Keratinocyte (primary cell): Measurements from ENCODE around the gene NLGN2.

Source experiments
- EZH2 ChIP-seq: IDR thresholded peaks from one replicate; pipeline ENCODE4 v1.6.1; 2012; ENCODE audit warnings: inconsistent platforms, mild to moderate bottlenecking, low read length, moderate library complexity
- TF ChIP-seq, protein P1 (sequence below), 3 experiments: IDR thresholded peaks in 1 of 3; conservative IDR thresholded peaks in 1 of 3; optimal IDR thresholded peaks in 1 of 3; 2 replicates in 2 of 3; 3 replicates in 1 of 3; pipeline versions ENCODE3 to v1.5.1; 2011; ENCODE audit warnings: low read length in 3 of 3, mild to moderate bottlenecking in 3 of 3, moderate library complexity in 2 of 3, control low read depth in 1 of 3, inconsistent platforms in 1 of 3; ENCODE audit not compliant: insufficient read depth in 2 of 3; ENCODE audit errors: extremely low read depth in 1 of 3

GRCh38 chr17:7369825-7370224 is 37.8 kb upstream of the NLGN2 start:
- TF ChIP-seq, protein P1, sequence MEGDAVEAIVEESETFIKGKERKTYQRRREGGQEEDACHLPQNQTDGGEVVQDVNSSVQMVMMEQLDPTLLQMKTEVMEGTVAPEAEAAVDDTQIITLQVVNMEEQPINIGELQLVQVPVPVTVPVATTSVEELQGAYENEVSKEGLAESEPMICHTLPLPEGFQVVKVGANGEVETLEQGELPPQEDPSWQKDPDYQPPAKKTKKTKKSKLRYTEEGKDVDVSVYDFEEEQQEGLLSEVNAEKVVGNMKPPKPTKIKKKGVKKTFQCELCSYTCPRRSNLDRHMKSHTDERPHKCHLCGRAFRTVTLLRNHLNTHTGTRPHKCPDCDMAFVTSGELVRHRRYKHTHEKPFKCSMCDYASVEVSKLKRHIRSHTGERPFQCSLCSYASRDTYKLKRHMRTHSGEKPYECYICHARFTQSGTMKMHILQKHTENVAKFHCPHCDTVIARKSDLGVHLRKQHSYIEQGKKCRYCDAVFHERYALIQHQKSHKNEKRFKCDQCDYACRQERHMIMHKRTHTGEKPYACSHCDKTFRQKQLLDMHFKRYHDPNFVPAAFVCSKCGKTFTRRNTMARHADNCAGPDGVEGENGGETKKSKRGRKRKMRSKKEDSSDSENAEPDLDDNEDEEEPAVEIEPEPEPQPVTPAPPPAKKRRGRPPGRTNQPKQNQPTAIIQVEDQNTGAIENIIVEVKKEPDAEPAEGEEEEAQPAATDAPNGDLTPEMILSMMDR (optimal IDR thresholded peaks at IDR 0.05 in 1 of 3, IDR thresholded peaks at IDR 0.05 in 1 of 3, conservative IDR thresholded peaks at IDR 0.05 in 1 of 3; ENCODE audit: extremely low read depth in 1 of 3, insufficient read depth in 2 of 3, low read length in 3 of 3), result no peak
- no peak for TF ChIP-seq EZH2
